ENCODE data around the gene CPLX1. TPM values are rescaled to one million over a fixed set of nuclear protein-coding genes. Genes with fewer than 3 reads are reported as not detected.

CPLX1 gene
- total RNA-seq, 4 donors from 2014 or later, result 1.8 to 2.4 (median 2.4) TPM; not detected in 1

GRCh38 chr4:855880-856224 lies 29.9 kb upstream of the CPLX1 start:
- WGBS, 2 donors, result 60 to 100% methylated on average over 1 of the region's 1 CpG
- no peaks in the 10 kb centered on the region for H3K27me3 ChIP-seq
- H3K4me1 ChIP-seq, result no peaks in the 10 kb centered on the region
- DNase-seq (ENCODE audit: low spot score in 2 of 2), result no peak
- H3K4me3 ChIP-seq, result no peak overlapping the region
- H3K27ac ChIP-seq, result no peak overlapping the region
- H3K9me3 ChIP-seq, result no peaks in the 10 kb centered on the region
- peaks cover 0 to 99% (median 31%) of the 10 kb centered on the region in 3 donors for H3K36me3 ChIP-seq
- TF ChIP-seq EP300 (IDR thresholded peaks at IDR 0.05) (no peak), CTCF (IDR thresholded peaks at IDR 0.05) (no peak), POLR2A (IDR thresholded peaks at IDR 0.05) (no peak)

GRCh38 chr4:854356-854755 lies 28.4 kb upstream of the CPLX1 start:
- Histone ChIP-seq H3K4me1 (no peaks in the 10 kb centered on the region), H3K4me3 (no peak overlapping the region), H3K36me3 (peaks cover 0 to 99% (median 29%) of the 10 kb centered on the region in 3 donors), H3K9me3 (no peaks in the 10 kb centered on the region), H3K27ac (no peak overlapping the region), H3K27me3 (no peaks in the 10 kb centered on the region)
- WGBS, 2 donors, result 94 to 97% methylated on average over 11 of the region's 11 CpGs
- TF ChIP-seq POLR2A (IDR thresholded peaks at IDR 0.05) (no peak), CTCF (IDR thresholded peaks at IDR 0.05) (no peak), EP300 (IDR thresholded peaks at IDR 0.05) (no peak)
- no peak for DNase-seq (ENCODE audit: low spot score in 2 of 2)

- no peaks in the 10 kb centered on the region for H3K9me3 ChIP-seq
- 93 to 96% methylated on average over 33 of the region's 33 CpGs for WGBS, 2 donors
Measured at GRCh38 chr4:853416-853781, 27.5 kb upstream of the CPLX1 start.

GRCh38 chr4:851701-852430 lies 25.9 kb upstream of the CPLX1 start:
- no peak overlapping the region for H3K4me3 ChIP-seq
- H3K27me3 ChIP-seq, result no peaks in the 10 kb centered on the region
- H3K36me3 ChIP-seq, result peaks cover 0 to 95% (median 6%) of the 10 kb centered on the region in 3 donors
- H3K9me3 ChIP-seq, result no peaks in the 10 kb centered on the region
- H3K4me1 ChIP-seq, result no peaks in the 10 kb centered on the region
- no peak overlapping the region for H3K27ac ChIP-seq
- 89% methylated on average over 33 of the region's 33 CpGs for WGBS, 2 donors
- DNase-seq (ENCODE audit: low spot score in 2 of 2), result no peak
- TF ChIP-seq EP300 (IDR thresholded peaks at IDR 0.05) (no peak), POLR2A (IDR thresholded peaks at IDR 0.05) (no peak), CTCF (IDR thresholded peaks at IDR 0.05) (no peak)

More at GRCh38 chr4:853416-853781, 27.5 kb upstream of the CPLX1 start:
- DNase-seq (ENCODE audit: low spot score in 2 of 2), result no peak
- no peak overlapping the region for H3K27ac ChIP-seq
- TF ChIP-seq POLR2A (IDR thresholded peaks at IDR 0.05) (no peak), EP300 (IDR thresholded peaks at IDR 0.05) (no peak), CTCF (IDR thresholded peaks at IDR 0.05) (no peak)
- H3K27me3 ChIP-seq, result no peaks in the 10 kb centered on the region
- no peaks in the 10 kb centered on the region for H3K4me1 ChIP-seq
- H3K4me3 ChIP-seq, result no peak overlapping the region
- peaks cover 0 to 99% (median 19%) of the 10 kb centered on the region in 3 donors for H3K36me3 ChIP-seq

- H3K4me1 ChIP-seq, result no peaks in the 10 kb centered on the region
- 84 to 87% methylated on average over 10 to 13 of the region's 18 CpGs for WGBS, 2 donors
- DNase-seq (ENCODE audit: low spot score in 2 of 2), result no peak
Measured at GRCh38 chr4:850323-850945, 24.5 kb upstream of the CPLX1 start.

More at GRCh38 chr4:850323-850945, 24.5 kb upstream of the CPLX1 start:
- H3K36me3 ChIP-seq, result peaks cover 0 to 82% (median 6%) of the 10 kb centered on the region in 3 donors
- no peak overlapping the region for H3K4me3 ChIP-seq
- no peak overlapping the region for H3K27ac ChIP-seq
- no peaks in the 10 kb centered on the region for H3K9me3 ChIP-seq
- no peak for TF ChIP-seq CTCF (IDR thresholded peaks at IDR 0.05)
- TF ChIP-seq POLR2A (IDR thresholded peaks at IDR 0.05), result no peak
- no peaks in the 10 kb centered on the region for H3K27me3 ChIP-seq

Measured in tibial nerve (tissue), 4 donors.